ENCODE data around the gene SARDH. TPM values are rescaled to one million over a fixed set of nuclear protein-coding genes. Genes with fewer than 3 reads are reported as not detected.

The SARDH gene
- total and polyA plus RNA-seq, 2 of the 13 experiments (the other 11 are each of a cell fraction or from before 2014, with no cell fraction given) = 11.6 to 34.9 TPM

- no peak for ATAC-seq
- Histone ChIP-seq H3K79me2 (ENCODE audit: insufficient read depth, low read length) (no peaks in the 10 kb centered on the region), H3K36me3 (replicated peaks in 1 of 2; ENCODE audit: control insufficient read depth in 1 of 2, insufficient read depth in 2 of 2, low read length in 2 of 2) (peaks cover 9 to 17% of the 10 kb centered on the region in 2 experiments; a peak in 4 of 5 replicates), H3K4me1 (ENCODE audit: insufficient read depth, low read length) (no peaks in the 10 kb centered on the region), H3K9ac (ENCODE audit: insufficient read depth, low read depth, low read length) (no peak overlapping the region), H3K4me3 (replicated peaks in 1 of 3; ENCODE audit: insufficient read depth in 1 of 3, low read depth in 2 of 3, low read length in 3 of 3) (no peak overlapping the region), H3K4me2 (ENCODE audit: low read depth, low read length) (no peak overlapping the region), H4K20me1 (ENCODE audit: insufficient read depth, low read length) (no peaks in the 10 kb centered on the region), H3K27ac (ENCODE audit: extremely low read length, insufficient read depth, low read length) (no peak overlapping the region), H3K9me3 (ENCODE audit: low read length) (no peaks in the 10 kb centered on the region), H2AFZ (ENCODE audit: low read length) (no peak overlapping the region), H3K27me3 (ENCODE audit: control insufficient read depth in 1 of 2, insufficient read depth in 2 of 2, low read length in 2 of 2) (no peaks in the 10 kb centered on the region)
- intact Hi-C loops (cut with micrococcal nuclease; ENCODE audit: unreplicated experiment) (no loop called here), in situ Hi-C loops (cut with HindIII; ENCODE audit: extremely low pct_ligation_motif_present, low pct_unique_long_range_greater_than_20kb) (no loop called here)
- DNase-seq (ENCODE audit: low spot score) = no peak
- CTCF ChIA-PET (ENCODE audit: low intra/inter-chr PET ratio, low total read pairs) = no interaction called here
- BruUV-seq (replicated peaks) = no TSS peak
- POLR2A ChIA-PET = no interaction called here
- WGBS (ENCODE audit: low lambda C conversion rate) = 91% methylated on average over 8 of the region's 16 CpGs
- FAIRE-seq = no peak
- TF ChIP-seq ZFYVE20 (CRISPR knock-in tag; IDR thresholded peaks at IDR 0.05; ENCODE audit: borderline replicate concordance, low read depth) = no peak
- no peak for TF ChIP-seq SYNCRIP (IDR thresholded peaks at IDR 0.05; ENCODE audit: insufficient read depth, low read depth, low read length)
- TF ChIP-seq ZNF577 (CRISPR knock-in tag; IDR thresholded peaks at IDR 0.05; ENCODE audit: borderline replicate concordance, low read depth) = no peak
- no peak for TF ChIP-seq MIER3 (CRISPR knock-in tag; IDR thresholded peaks at IDR 0.05; ENCODE audit: borderline replicate concordance)
- TF ChIP-seq BRF2 (CRISPR knock-in tag; IDR thresholded peaks at IDR 0.05) = no peak
- no peak for TF ChIP-seq HMGXB3 (CRISPR knock-in tag; IDR thresholded peaks at IDR 0.05; ENCODE audit: borderline replicate concordance)
- no peak for TF ChIP-seq GABPA (IDR thresholded peaks at IDR 0.05; ENCODE audit: low read depth, low read length)
- no peak for TF ChIP-seq GABPA (CRISPR knock-in tag; IDR thresholded peaks at IDR 0.05; ENCODE audit: low read depth)
- TF ChIP-seq XBP1 (CRISPR knock-in tag; IDR thresholded peaks at IDR 0.05) = no peak
- TF ChIP-seq ZNF331 (CRISPR knock-in tag; IDR thresholded peaks at IDR 0.05) = no peak
- no peak for TF ChIP-seq PCBP1 (IDR thresholded peaks at IDR 0.05; ENCODE audit: borderline replicate concordance, low read depth, low read length)
- no peak for TF ChIP-seq ZEB1 (IDR thresholded peaks at IDR 0.05; ENCODE audit: insufficient replicate concordance, low read depth)
- TF ChIP-seq NR3C1 (CRISPR knock-in tag; IDR thresholded peaks at IDR 0.05) = no peak
Observed at GRCh38 chr9:133669182-133669801, 68.9 kb downstream of the SARDH start.
